Esophagus squamous epithelium (tissue), 5 donors: ENCODE measurements around the gene CDHR2. TPM values are rescaled to one million over a fixed set of nuclear protein-coding genes. Genes with fewer than 3 reads are reported as not detected.

Experiments used
- DNase-seq: peaks from one replicate; lab custom pipeline; 2025; lab: John Stamatoyannopoulos, UW
- H3K27ac ChIP-seq, 4 donors: fragments of 200-600 bp; sonication (generic); one replicate each; pipeline ENCODE4 v1.5.1; 2016 to 2019; ENCODE audit warnings: mild to moderate bottlenecking in 1 of 4
- H3K27me3 ChIP-seq, 4 donors: fragments of 200-600 bp; sonication (generic); 1 replicate in 3 of 4; 2 replicates in 1 of 4; pipeline versions ENCODE4 v1.5.1 to v1.6.0; 2017 to 2021; ENCODE audit warnings: antibody characterized with exemption in 1 of 4
- H3K36me3 ChIP-seq, 3 donors: fragments of 200-600 bp; sonication (generic); one replicate each; pipeline ENCODE4 v1.5.1; 2016 to 2019
- H3K4me1 ChIP-seq, 3 donors: fragments of 200-600 bp; sonication (generic); one replicate each; pipeline ENCODE4 v1.5.1; 2017 to 2019
- H3K4me3 ChIP-seq, 4 donors: fragments of 200-600 bp; sonication (generic); 1 replicate in 3 of 4; 2 replicates in 1 of 4; pipeline ENCODE4 v1.5.1; 2016 to 2019; ENCODE audit warnings: mild to moderate bottlenecking in 2 of 4, moderate library complexity in 1 of 4
- H3K9me3 ChIP-seq, 3 donors: fragments of 200-600 bp; sonication (generic); one replicate each; pipeline ENCODE4 v1.5.1; 2016 to 2019
- POLR2A ChIP-seq, 4 donors: fragments of 450-650 bp; IDR thresholded peaks; one replicate each; pipeline ENCODE4 v1.6.1; 2017; ENCODE audit warnings: antibody characterized with exemption in 4 of 4, mild to moderate bottlenecking in 4 of 4, moderate library complexity in 3 of 4
- WGBS, 2 donors: methylation state at CpG; one replicate each; pipeline ENCODE4 v1.1.5; 2018; 5-methylcytosine and 5-hydroxymethylcytosine counted together
- intact Hi-C: fragments of 100-400 bp; cut with DNase I; formaldehyde crosslinking; loops from one replicate; pipeline ENCODE4 v1.15.0; 2022
- total RNA-seq, 4 donors: library from RNA; depleted of rRNA; stranded (reverse); fragments of >200 nt; gene quantifications; one replicate each; pipeline ENCODE4 v1.1.0, GENCODE V29; 2016
- TF ChIP-seq, protein P1 (sequence below), 6 experiments: fragments of 450-650 bp in 4 of 6; fragments of 200-600 bp in 2 of 6; sonication (generic) in 2 of 6; IDR thresholded peaks; one replicate each; pipeline ENCODE4 v1.5.1; 2016 to 2019; ENCODE audit warnings: antibody characterized with exemption in 6 of 6, mild to moderate bottlenecking in 4 of 6, moderate library complexity in 4 of 6
- donor health status: DM: yes; HTN: yes; CAD: no.

CDHR2 gene
- total RNA-seq, 4 donors from 2014 or later, result under 0.01 TPM; not detected in 3

DNA sequence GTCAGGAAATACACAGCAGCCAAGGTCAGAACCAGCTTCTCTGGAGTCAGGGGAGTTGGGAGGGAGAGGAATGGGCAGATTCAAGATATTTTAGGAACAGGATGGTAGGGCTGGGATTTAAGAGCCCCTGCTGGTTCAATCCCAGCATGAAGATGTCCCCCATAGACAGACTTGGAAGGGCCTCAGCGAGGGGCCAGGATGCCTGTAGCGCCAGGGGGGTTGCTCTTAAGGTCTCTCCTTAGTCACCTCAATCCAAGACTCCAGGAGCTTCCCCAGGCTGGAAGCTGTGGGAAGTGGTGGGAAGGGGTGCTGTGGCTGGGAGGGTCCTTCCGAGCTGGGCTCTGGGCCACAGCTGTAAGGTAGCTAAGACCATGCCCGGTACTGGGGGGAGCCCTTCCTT, 90.1 kb downstream of the CDHR2 start:
- TF ChIP-seq, protein P1, sequence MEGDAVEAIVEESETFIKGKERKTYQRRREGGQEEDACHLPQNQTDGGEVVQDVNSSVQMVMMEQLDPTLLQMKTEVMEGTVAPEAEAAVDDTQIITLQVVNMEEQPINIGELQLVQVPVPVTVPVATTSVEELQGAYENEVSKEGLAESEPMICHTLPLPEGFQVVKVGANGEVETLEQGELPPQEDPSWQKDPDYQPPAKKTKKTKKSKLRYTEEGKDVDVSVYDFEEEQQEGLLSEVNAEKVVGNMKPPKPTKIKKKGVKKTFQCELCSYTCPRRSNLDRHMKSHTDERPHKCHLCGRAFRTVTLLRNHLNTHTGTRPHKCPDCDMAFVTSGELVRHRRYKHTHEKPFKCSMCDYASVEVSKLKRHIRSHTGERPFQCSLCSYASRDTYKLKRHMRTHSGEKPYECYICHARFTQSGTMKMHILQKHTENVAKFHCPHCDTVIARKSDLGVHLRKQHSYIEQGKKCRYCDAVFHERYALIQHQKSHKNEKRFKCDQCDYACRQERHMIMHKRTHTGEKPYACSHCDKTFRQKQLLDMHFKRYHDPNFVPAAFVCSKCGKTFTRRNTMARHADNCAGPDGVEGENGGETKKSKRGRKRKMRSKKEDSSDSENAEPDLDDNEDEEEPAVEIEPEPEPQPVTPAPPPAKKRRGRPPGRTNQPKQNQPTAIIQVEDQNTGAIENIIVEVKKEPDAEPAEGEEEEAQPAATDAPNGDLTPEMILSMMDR (IDR thresholded peaks at IDR 0.05), result no peak
- no peak for TF ChIP-seq POLR2A (IDR thresholded peaks at IDR 0.05)
- 71% methylated on average over 1 to 3 of the region's 4 CpGs for whole genome bisulfite sequencing, 2 donors
- H3K4me1 ChIP-seq, result peaks cover 0 to 7% (median 0%) of the 10 kb centered on the region in 3 donors
- no peak overlapping the region for H3K27ac ChIP-seq
- no peaks in the 10 kb centered on the region for H3K9me3 ChIP-seq
- peaks cover 0 to 15% (median 0%) of the 10 kb centered on the region in 4 donors for H3K27me3 ChIP-seq
- intact Hi-C loops, result no loop called here
- DNase-seq, result no peak
- H3K36me3 ChIP-seq, result no peaks in the 10 kb centered on the region
- H3K4me3 ChIP-seq, result no peak overlapping the region

DNA sequence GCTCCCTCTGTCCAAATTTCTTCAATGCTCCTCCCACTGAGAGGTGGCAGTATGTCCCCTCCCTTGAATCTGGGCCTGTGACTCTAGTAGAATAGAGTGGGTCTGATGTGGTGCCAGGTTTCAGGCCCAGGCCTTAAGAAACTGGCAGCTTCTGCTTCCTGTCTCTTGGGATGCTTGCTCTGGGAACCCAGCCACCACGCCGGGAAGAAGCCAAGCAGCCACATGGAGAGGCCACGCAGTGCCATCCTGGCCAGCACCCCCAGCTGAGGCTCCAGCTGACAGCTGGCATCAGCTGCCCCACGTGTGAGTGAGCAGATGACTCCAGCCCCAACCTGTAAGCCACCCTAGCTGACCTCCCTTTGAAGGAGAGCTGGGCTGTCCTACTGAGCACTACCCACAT, 90.8 kb downstream of the CDHR2 start:
- TF ChIP-seq, protein P1 (IDR thresholded peaks at IDR 0.05), result no peak
- TF ChIP-seq POLR2A (IDR thresholded peaks at IDR 0.05), result no peak
- Histone ChIP-seq H3K27me3 (peaks cover 0 to 9% (median 0%) of the 10 kb centered on the region in 4 donors), H3K27ac (no peak overlapping the region), H3K4me1 (peaks cover 0 to 7% (median 0%) of the 10 kb centered on the region in 3 donors), H3K36me3 (no peaks in the 10 kb centered on the region), H3K9me3 (no peaks in the 10 kb centered on the region), H3K4me3 (no peak overlapping the region)
- DNase-seq, result no peak
- intact Hi-C loops, result no loop called here
- 20% methylated on average over 2 of the region's 4 CpGs; no CpG with 5 or more reads in 1 of the 2 donors for WGBS, 2 donors

GRCh38 chr5:176640616-176641015, 91.5 kb downstream of the CDHR2 start:
- no peaks in the 10 kb centered on the region for H3K9me3 ChIP-seq
- H3K36me3 ChIP-seq, result no peaks in the 10 kb centered on the region
- no peak overlapping the region for H3K4me3 ChIP-seq
- peaks cover 0 to 7% (median 0%) of the 10 kb centered on the region in 3 donors for H3K4me1 ChIP-seq
- no peak for TF ChIP-seq POLR2A (IDR thresholded peaks at IDR 0.05)
- TF ChIP-seq, protein P1 (IDR thresholded peaks at IDR 0.05), result no peak
- peaks cover 0 to 3% (median 0%) of the 10 kb centered on the region in 4 donors for H3K27me3 ChIP-seq
- DNase-seq, result no peak
- intact Hi-C loops, result no loop called here
- WGBS, 2 donors, result 54 to 68% methylated on average over 4 of the region's 4 CpGs
- H3K27ac ChIP-seq, result no peak overlapping the region

DNA sequence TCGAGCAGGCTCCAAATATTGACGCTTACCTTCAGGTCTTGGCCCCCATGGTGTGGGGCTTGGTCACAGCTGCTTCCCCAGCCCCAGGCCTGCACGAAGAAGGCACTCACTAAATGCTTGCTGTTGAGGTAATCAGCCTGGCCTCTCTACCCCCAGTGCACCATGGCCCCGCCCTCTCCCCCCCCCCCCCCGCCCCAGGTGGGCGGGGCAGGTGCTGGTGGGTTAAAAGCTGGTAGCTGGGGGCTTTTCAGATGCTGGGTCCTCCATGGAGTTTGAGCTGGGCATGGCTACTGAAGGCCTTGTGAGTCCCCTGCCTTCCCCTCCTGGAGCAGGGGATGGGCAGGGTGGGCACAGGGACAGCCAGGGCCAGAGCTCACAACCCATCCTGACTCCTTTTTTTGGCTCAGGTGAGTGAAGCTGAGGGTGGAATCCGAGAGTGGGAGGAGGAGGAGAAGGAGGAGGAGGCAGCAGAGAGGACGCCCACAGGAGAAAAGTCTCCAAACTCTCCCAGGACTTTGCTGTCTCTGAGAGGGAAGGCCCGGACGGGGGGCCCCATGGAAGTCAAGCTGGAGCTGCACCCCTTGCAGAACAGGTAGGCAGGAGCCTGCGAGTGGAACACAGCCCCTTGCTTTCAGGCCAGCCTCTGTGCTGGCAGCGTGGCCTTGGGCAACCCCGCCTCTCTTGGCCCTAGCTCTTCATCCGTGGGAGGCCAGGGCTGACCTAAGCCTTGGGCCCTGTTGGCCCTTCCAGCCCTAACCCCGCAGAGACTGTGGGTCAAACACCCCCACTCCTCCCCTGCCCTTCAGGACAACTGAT, 93.7 kb downstream of the CDHR2 start:
- intact Hi-C loops, result no loop called here
- no peak for DNase-seq
- peaks cover 5 to 18% (median 5%) of the 10 kb centered on the region in 3 donors for H3K4me1 ChIP-seq
- no peaks in the 10 kb centered on the region for H3K27me3 ChIP-seq
- no peak overlapping the region for H3K4me3 ChIP-seq
- no peak overlapping the region for H3K27ac ChIP-seq
- H3K36me3 ChIP-seq, result no peaks in the 10 kb centered on the region
- H3K9me3 ChIP-seq, result no peaks in the 10 kb centered on the region
- TF ChIP-seq POLR2A (IDR thresholded peaks at IDR 0.05), result no peak
- TF ChIP-seq, protein P1 (IDR thresholded peaks at IDR 0.05), result no peak
- 54 to 67% methylated on average over 4 to 6 of the region's 15 CpGs for WGBS, 2 donors

GRCh38 chr5:176643491-176644219, 94.5 kb downstream of the CDHR2 start:
- intact Hi-C loops, result no loop called here
- DNase-seq, result no peak
- Histone ChIP-seq H3K4me1 (peaks cover 13 to 26% (median 13%) of the 10 kb centered on the region in 3 donors), H3K4me3 (no peak overlapping the region), H3K27me3 (no peaks in the 10 kb centered on the region), H3K27ac (no peak overlapping the region), H3K9me3 (no peaks in the 10 kb centered on the region), H3K36me3 (no peaks in the 10 kb centered on the region)
- WGBS, 2 donors, result 80% methylated on average over 1 of the region's 11 CpGs; no CpG with 5 or more reads in 1 of the 2 donors
- no peak for TF ChIP-seq POLR2A (IDR thresholded peaks at IDR 0.05)
- TF ChIP-seq, protein P1 (IDR thresholded peaks at IDR 0.05), result no peak
